GM19467 (cell line): Measurements from ENCODE around the gene GALNT16.
"Not testable (repeated sequence)": the region's sequence is repeated elsewhere in the genome, so short reads cannot be mapped to it uniquely, and the experiment has no call there.

Experiments used
- ATAC-seq: cut with Tn5 transposase; IDR thresholded peaks from one replicate; pipeline ENCODE4 v1.9.1; 2021; ENCODE audit warnings: mild to moderate bottlenecking, moderate library complexity; ENCODE audit not compliant: unreplicated experiment

GALNT16 gene

GRCh38 chr14:69259527-69260189, at the start of gene GALNT16:
GALNT16 (plus strand) TSS chr14:69260158; CDS start chr14:69260291, 133 bp downstream.
- ATAC-seq, result no peak

- ATAC-seq, result no peak
These were observed 45.6 kb upstream of the GALNT16 start for GRCh38 chr14:69214393-69214792.

GRCh38 chr14:69217663-69218062, 42.3 kb upstream of the GALNT16 start:
- not testable (repeated sequence) for ATAC-seq

- no peak for ATAC-seq
These were observed 35.0 kb upstream of the GALNT16 start for GRCh38 chr14:69224946-69225345.

- ATAC-seq, result no peak
These were observed 33.8 kb upstream of the GALNT16 start for GRCh38 chr14:69226178-69226577.

GRCh38 chr14:69226736-69227135, 33.2 kb upstream of the GALNT16 start:
- ATAC-seq, result no peak

- ATAC-seq, result no peak
These were observed 28.5 kb upstream of the GALNT16 start for GRCh38 chr14:69231486-69231885.

- ATAC-seq, result no peak
These were observed 27.6 kb upstream of the GALNT16 start for GRCh38 chr14:69232388-69232787.

GRCh38 chr14:69234106-69234505, 25.9 kb upstream of the GALNT16 start:
- ATAC-seq, result no peak

- ATAC-seq, result no peak
These were observed 24.2 kb upstream of the GALNT16 start for GRCh38 chr14:69235708-69236107.

GRCh38 chr14:69237142-69237541, 22.8 kb upstream of the GALNT16 start:
- ATAC-seq, result no peak

GRCh38 chr14:69237584-69237983, 22.4 kb upstream of the GALNT16 start:
- ATAC-seq, result no peak

- no peak for ATAC-seq
These were observed 21.1 kb upstream of the GALNT16 start for GRCh38 chr14:69238883-69239282.

GRCh38 chr14:69240527-69241173, 19.3 kb upstream of the GALNT16 start:
- no peak for ATAC-seq

GRCh38 chr14:69241577-69241976, 18.4 kb upstream of the GALNT16 start:
- no peak for ATAC-seq

- ATAC-seq, result no peak
These were observed 17.4 kb upstream of the GALNT16 start for GRCh38 chr14:69242311-69243224.

GRCh38 chr14:69244946-69245345, 15.0 kb upstream of the GALNT16 start:
- ATAC-seq, result no peak

- no peak for ATAC-seq
These were observed 13.6 kb upstream of the GALNT16 start for GRCh38 chr14:69246331-69246730.

GRCh38 chr14:69247676-69248440, 12.1 kb upstream of the GALNT16 start:
- no peak for ATAC-seq

GRCh38 chr14:69249603-69250002, 10.4 kb upstream of the GALNT16 start:
- ATAC-seq, result no peak

GRCh38 chr14:69252851-69253250, 7.1 kb upstream of the GALNT16 start:
- ATAC-seq, result no peak
